Measurements from ENCODE around the gene LPP.

LPP gene

DNA sequence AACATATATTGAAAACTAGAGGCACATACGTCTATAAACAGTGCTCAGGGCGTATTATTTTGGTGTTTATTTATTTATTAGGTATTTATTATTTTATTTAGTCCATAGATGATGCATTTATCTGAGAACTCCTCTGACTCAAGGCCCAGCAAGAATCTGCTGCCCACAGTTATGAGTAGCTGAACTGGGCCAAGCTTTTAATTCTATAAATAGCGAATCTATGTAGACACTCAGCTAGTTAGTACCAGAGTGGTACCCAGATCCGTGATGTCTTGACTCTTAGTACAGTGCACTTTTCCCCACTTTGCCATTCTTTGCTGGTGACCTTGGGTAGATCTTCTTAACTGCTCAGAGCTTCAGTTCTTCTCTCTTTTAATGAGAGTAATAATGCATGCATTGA lies 647.4 kb downstream of the LPP start:
- no peak overlapping the region for H3K9ac ChIP-seq (ENCODE audit: low read length)
- no peak overlapping the region for H2AFZ ChIP-seq (ENCODE audit: low read length)
- no peaks in the 10 kb centered on the region for H3K36me3 ChIP-seq (replicated peaks; ENCODE audit: insufficient read depth, low read length)
- H3K79me2 ChIP-seq (ENCODE audit: low read length): no peaks in the 10 kb centered on the region
- no peak overlapping the region for H3K4me3 ChIP-seq (ENCODE audit: low read length)
- DNase-seq: no peak
- TF ChIP-seq EZH2 (optimal IDR thresholded peaks at IDR 0.05; ENCODE audit: low read depth, low read length): no peak
- no peak for TF ChIP-seq EZH2phosphoT487 (IDR thresholded peaks at IDR 0.05; ENCODE audit: low read length)
- TF ChIP-seq, protein P1, sequence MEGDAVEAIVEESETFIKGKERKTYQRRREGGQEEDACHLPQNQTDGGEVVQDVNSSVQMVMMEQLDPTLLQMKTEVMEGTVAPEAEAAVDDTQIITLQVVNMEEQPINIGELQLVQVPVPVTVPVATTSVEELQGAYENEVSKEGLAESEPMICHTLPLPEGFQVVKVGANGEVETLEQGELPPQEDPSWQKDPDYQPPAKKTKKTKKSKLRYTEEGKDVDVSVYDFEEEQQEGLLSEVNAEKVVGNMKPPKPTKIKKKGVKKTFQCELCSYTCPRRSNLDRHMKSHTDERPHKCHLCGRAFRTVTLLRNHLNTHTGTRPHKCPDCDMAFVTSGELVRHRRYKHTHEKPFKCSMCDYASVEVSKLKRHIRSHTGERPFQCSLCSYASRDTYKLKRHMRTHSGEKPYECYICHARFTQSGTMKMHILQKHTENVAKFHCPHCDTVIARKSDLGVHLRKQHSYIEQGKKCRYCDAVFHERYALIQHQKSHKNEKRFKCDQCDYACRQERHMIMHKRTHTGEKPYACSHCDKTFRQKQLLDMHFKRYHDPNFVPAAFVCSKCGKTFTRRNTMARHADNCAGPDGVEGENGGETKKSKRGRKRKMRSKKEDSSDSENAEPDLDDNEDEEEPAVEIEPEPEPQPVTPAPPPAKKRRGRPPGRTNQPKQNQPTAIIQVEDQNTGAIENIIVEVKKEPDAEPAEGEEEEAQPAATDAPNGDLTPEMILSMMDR (IDR thresholded peaks at IDR 0.05; ENCODE audit: low read length): no peak
- no peaks in the 10 kb centered on the region; the same call in 1 of the 2 replicates for H3K9me2 ChIP-seq (replicated peaks; ENCODE audit: insufficient read depth, low read length)
- H3K4me2 ChIP-seq (ENCODE audit: low read depth, low read length): no peak overlapping the region
- no peaks in the 10 kb centered on the region for H3K9me3 ChIP-seq (replicated peaks; ENCODE audit: insufficient read depth, low read length)
- H3K4me1 ChIP-seq (ENCODE audit: low read length): peaks cover 2% of the 10 kb centered on the region; the same call in 1 of the 2 replicates
- no peaks in the 10 kb centered on the region for H3K27me3 ChIP-seq (replicated peaks; ENCODE audit: insufficient read depth, low read length)
- no peaks in the 10 kb centered on the region for H4K20me1 ChIP-seq (ENCODE audit: insufficient read depth, low read length)
- no peak overlapping the region for H3K27ac ChIP-seq (ENCODE audit: low read length)
- H3F3A ChIP-seq (ENCODE audit: insufficient read depth, low read length): no peaks in the 10 kb centered on the region

DNA sequence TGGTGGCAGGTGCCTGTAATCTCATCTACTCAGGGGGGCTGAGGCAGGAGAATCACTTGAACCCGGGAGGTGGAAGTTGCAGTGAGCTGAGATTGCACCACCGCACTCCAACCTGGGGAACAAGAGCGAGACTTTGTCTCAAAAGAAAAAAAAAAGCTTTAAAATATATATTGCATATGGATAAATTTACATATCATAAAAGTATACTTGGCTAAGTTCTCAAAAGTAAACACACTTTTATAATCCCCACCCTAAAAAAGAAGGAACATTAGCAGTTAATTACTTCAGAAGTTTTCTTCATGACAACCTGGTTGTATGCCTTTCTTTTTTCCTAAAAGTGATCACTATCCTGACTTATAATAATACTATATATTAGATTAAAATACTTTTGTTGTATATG lies 648.7 kb downstream of the LPP start:
- no peaks in the 10 kb centered on the region for H3F3A ChIP-seq (ENCODE audit: insufficient read depth, low read length)
- no peak overlapping the region for H3K9ac ChIP-seq (ENCODE audit: low read length)
- no peaks in the 10 kb centered on the region for H3K27me3 ChIP-seq (replicated peaks; ENCODE audit: insufficient read depth, low read length)
- TF ChIP-seq EZH2 (optimal IDR thresholded peaks at IDR 0.05; ENCODE audit: low read depth, low read length) (no peak), EZH2phosphoT487 (IDR thresholded peaks at IDR 0.05; ENCODE audit: low read length) (no peak)
- TF ChIP-seq, protein P1 (IDR thresholded peaks at IDR 0.05; ENCODE audit: low read length): no peak
- H3K9me3 ChIP-seq (replicated peaks; ENCODE audit: insufficient read depth, low read length): no peaks in the 10 kb centered on the region
- H3K79me2 ChIP-seq (ENCODE audit: low read length): no peaks in the 10 kb centered on the region
- H4K20me1 ChIP-seq (ENCODE audit: insufficient read depth, low read length): no peaks in the 10 kb centered on the region
- no peaks in the 10 kb centered on the region for H3K4me1 ChIP-seq (ENCODE audit: low read length)
- H3K4me2 ChIP-seq (ENCODE audit: low read depth, low read length): no peak overlapping the region
- no peak overlapping the region for H3K27ac ChIP-seq (ENCODE audit: low read length)
- H3K9me2 ChIP-seq (replicated peaks; ENCODE audit: insufficient read depth, low read length): no peaks in the 10 kb centered on the region
- no peak overlapping the region for H3K4me3 ChIP-seq (ENCODE audit: low read length)
- no peak for DNase-seq
- H3K36me3 ChIP-seq (replicated peaks; ENCODE audit: insufficient read depth, low read length): no peaks in the 10 kb centered on the region
- no peak overlapping the region for H2AFZ ChIP-seq (ENCODE audit: low read length)

DNA sequence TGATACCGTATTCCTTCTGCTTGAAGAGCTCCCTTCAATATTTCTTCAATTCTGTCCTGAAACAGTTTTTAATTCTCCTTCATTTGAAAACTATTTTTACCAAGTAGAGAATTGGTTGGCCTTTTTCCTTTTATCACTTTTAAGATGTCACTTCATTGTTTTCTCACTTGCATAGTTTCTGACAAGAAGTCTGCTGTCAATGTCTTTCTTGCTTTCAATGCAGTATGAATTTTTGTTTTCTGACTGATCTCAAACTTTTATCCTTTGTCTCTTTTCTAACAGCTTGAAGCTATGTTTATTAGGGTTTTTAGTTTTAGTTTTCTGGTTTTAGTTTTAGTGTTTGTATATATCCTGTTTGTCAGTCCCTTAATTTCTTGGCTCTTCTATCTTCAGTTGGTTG lies 653.0 kb downstream of the LPP start:
- H3F3A ChIP-seq (ENCODE audit: insufficient read depth, low read length): no peaks in the 10 kb centered on the region
- TF ChIP-seq EZH2 (optimal IDR thresholded peaks at IDR 0.05; ENCODE audit: low read depth, low read length) (no peak), EZH2phosphoT487 (IDR thresholded peaks at IDR 0.05; ENCODE audit: low read length) (no peak)
- TF ChIP-seq, protein P1 (IDR thresholded peaks at IDR 0.05; ENCODE audit: low read length): no peak
- no peak overlapping the region for H3K27ac ChIP-seq (ENCODE audit: low read length)
- H3K4me1 ChIP-seq (ENCODE audit: low read length): no peaks in the 10 kb centered on the region
- no peaks in the 10 kb centered on the region for H4K20me1 ChIP-seq (ENCODE audit: insufficient read depth, low read length)
- H2AFZ ChIP-seq (ENCODE audit: low read length): no peak overlapping the region
- H3K4me2 ChIP-seq (ENCODE audit: low read depth, low read length): no peak overlapping the region
- DNase-seq: no peak
- no peaks in the 10 kb centered on the region for H3K36me3 ChIP-seq (replicated peaks; ENCODE audit: insufficient read depth, low read length)
- no peaks in the 10 kb centered on the region for H3K9me3 ChIP-seq (replicated peaks; ENCODE audit: insufficient read depth, low read length)
- H3K9ac ChIP-seq (ENCODE audit: low read length): no peak overlapping the region
- H3K27me3 ChIP-seq (replicated peaks; ENCODE audit: insufficient read depth, low read length): no peaks in the 10 kb centered on the region
- no peak overlapping the region for H3K4me3 ChIP-seq (ENCODE audit: low read length)
- H3K79me2 ChIP-seq (ENCODE audit: low read length): no peaks in the 10 kb centered on the region
- H3K9me2 ChIP-seq (replicated peaks; ENCODE audit: insufficient read depth, low read length): no peaks in the 10 kb centered on the region

Measured in MM.1S (cell line).